Fibroblast of pulmonary artery (primary cell): ENCODE data around the gene GNPAT.

Experiments used
- DNase-seq: peaks from one replicate; pipeline ENCODE4 v3.0.0-alpha.2; 2010; ENCODE audit warnings: low read depth
- H3K4me3 ChIP-seq: replicated peaks from 2 replicates; pipeline ENCODE4 v1.5.1; 2011; ENCODE audit warnings: low read depth, mild to moderate bottlenecking, control low read depth, low read length, moderate library complexity
- TF ChIP-seq, protein P1 (sequence below): IDR thresholded peaks from 2 replicates; pipeline ENCODE4 v1.5.1; 2011; ENCODE audit warnings: mild to moderate bottlenecking, control low read depth, low read length, inconsistent platforms; ENCODE audit errors: missing control alignments

Gene GNPAT

DNA sequence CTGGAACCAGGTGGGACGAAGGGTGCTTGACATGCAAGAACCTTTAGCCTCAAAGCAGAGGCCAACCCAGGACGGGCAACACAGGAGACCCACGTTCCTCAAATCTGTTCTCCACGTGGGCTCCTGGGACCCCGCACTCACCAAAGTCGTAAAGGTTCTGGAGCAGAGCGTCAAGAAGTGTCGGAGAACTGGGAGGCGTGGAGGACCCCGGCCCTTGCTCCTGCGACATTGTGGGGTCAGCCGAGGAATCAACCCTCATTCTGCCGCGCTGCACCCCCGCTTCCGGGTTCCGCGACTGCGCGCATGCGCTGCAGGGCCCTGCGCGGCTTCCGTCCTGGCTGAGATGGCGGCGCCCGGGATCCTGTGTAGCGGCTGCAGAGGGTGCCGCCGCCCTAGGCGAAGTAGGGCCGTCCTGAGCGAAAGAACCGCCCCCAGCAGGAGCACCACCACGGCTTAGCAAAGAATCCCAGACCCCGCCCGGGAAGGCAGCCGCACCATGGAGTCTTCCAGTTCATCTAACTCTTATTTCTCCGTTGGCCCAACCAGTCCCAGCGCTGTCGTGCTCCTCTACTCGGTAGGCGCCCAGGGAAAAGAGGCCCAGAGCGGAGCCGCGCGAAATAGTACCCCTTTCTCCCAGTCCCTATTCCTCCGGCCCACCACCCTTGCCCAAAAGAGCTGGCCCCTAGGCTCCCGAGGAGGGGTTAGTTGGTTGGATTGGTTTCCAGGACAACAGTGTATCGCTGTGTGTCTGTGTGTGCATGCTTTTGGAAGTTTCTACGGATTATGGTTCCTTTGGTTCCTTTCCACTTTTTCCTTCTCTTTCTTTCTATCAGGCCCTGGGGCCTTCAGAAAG, at the start of gene GNPAT:
Gene GNPAT (plus strand): TSS at position 330 of the 853 bp plus-strand sequence. CDS start 167 bp downstream, at position 497.
- DNase-seq: peak; percentile 85
- H3K4me3 ChIP-seq: peak within 1 kb of the TSS; percentile 97
- TF ChIP-seq, protein P1, sequence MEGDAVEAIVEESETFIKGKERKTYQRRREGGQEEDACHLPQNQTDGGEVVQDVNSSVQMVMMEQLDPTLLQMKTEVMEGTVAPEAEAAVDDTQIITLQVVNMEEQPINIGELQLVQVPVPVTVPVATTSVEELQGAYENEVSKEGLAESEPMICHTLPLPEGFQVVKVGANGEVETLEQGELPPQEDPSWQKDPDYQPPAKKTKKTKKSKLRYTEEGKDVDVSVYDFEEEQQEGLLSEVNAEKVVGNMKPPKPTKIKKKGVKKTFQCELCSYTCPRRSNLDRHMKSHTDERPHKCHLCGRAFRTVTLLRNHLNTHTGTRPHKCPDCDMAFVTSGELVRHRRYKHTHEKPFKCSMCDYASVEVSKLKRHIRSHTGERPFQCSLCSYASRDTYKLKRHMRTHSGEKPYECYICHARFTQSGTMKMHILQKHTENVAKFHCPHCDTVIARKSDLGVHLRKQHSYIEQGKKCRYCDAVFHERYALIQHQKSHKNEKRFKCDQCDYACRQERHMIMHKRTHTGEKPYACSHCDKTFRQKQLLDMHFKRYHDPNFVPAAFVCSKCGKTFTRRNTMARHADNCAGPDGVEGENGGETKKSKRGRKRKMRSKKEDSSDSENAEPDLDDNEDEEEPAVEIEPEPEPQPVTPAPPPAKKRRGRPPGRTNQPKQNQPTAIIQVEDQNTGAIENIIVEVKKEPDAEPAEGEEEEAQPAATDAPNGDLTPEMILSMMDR: no peak

DNA sequence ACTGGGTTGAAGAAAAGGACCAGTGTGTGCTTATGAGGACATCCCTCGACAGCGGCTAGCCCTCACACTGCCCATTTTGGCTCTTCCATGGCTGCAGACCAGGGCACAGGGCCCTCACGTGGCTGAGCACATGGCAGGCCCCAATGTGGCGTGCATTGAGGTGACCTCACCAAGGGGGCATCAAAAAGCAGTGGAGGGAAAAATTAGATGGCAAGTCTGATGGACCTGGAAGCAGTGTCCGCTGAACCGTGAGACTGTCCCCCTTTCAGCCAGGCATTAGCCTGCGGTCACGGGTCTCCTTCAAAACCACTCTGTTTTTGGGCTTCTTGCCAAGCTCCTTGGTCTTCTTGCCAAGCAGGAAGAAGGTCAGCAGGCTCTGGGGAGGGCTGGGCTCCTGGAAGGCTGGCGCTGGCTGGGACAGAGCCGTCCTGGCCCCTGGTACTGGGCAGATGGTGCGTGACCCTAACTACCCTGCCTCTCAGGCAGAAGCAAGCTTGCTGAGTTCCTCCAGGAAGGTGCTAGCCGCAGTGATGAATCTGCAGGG, 48.3 kb upstream of the GNPAT start:
- TF ChIP-seq, protein P1: no peak
- no peak overlapping the region for H3K4me3 ChIP-seq
- peak; percentile 35 for DNase-seq

DNA sequence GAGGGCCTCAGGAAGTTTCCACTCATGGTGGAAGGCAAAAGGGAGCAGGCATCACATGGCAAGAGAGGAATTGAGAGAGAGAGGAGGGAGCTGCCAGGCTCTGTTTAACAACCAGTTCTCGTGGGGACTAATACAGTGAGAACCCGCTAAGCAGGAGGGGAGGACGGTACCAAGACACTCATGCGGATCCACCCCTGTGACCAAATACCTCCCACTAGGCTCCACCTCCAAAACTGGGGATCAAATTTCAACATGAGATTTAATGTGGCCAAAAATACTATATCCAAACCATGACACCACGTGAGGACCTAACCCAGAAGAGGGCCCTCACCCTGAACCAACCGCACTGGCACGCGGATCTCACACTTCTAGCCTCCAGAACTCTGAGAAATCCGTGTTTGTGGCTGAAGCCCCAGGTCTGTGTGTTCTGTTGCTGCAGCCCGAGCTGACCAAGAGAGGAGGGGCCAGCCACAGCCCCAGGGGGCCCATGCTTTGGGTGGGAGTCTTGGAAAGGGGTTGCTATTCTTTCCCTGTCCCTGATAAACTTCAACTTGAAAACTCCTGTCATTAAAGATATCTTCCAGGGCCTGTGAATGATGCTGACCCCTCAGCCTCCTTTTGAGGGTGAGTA, 47.2 kb upstream of the GNPAT start:
- TF ChIP-seq, protein P1: no peak
- no peak overlapping the region for H3K4me3 ChIP-seq

DNA sequence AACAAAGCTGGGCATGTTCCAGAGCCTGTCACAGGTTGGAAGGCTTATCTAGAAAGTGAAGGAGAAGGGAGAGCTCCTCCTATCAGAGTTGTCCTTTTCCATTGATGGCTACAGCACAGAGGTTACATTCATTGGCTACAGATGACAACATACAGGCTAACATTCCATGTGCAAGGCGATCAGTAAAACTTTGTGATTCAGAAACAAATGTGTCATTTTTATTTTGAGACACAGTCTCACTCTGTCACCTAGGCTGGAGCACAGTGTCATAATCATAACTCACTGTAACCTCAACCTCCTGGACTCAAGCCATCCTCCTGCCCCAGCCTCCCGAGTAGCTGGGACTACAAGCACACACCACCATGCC, 46.6 kb upstream of the GNPAT start:
- TF ChIP-seq, protein P1: no peak
- no peak for DNase-seq

More for the DNA sequence above, 47.2 kb upstream of the GNPAT start:
- DNase-seq: no peak

DNA sequence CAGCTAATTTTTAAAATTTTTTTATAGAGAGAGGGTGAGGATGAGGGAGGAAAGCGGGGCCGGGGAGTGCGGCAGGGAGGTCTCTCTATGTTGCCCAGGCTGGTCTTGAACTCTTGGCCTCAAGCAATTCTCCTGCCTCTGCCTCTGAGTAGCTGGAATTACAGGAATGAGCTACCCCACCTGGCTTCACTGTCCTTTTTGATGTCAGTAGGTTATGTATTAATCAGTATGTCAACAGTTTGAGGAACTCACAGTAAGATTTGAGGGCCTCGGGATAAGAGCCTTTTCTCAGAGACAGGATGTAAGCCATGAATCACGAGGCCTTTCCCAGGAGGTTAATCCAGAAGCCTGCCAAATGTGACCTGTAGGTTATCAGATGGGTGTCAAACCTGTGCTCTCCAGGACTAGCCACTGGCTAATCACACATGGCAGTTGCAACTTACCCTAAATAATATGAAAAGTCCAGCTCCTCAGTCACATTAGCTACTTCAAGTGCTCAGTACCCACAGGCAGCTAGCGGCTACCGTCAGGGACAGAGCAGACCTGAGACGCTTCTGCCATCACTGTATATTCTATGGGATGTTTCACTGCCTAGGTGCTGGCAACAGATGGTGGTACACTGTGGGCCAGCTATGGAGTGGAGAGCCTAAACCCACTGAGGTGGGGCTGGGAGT, 46.0 kb upstream of the GNPAT start:
- no peak overlapping the region for H3K4me3 ChIP-seq
- DNase-seq: no peak
- TF ChIP-seq, protein P1: no peak

More for the DNA sequence above, 46.6 kb upstream of the GNPAT start:
- H3K4me3 ChIP-seq: no peak overlapping the region

DNA sequence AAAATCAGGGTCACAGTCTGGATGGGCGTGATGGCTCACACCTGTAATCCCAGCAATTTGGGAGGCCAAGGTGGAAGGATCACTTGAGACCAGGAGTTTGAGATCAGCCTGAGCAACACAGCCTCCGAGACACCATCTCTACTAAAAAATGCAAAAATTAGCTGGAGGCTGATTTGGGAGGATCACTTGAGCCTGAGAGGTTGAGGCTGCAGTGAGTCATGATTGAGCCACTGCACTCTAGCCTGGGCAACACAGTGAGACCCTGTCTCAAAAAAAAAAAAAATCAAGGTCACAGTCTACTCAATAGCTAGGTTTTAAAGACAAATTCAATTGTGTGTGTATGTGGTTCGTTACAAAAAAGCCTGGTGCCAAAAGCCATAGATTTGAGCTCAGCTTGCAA, 44.7 kb upstream of the GNPAT start:
- no peak for DNase-seq
- no peak overlapping the region for H3K4me3 ChIP-seq
- TF ChIP-seq, protein P1: no peak
